ENCODE measurements around the gene ITGAX. TPM values are rescaled to one million over a fixed set of nuclear protein-coding genes. Genes with fewer than 3 reads are reported as not detected.

Gene ITGAX
- polyA plus RNA-seq, 1 of the 3 experiments (the other 2 are of a cell fraction): 0.66 TPM

DNA sequence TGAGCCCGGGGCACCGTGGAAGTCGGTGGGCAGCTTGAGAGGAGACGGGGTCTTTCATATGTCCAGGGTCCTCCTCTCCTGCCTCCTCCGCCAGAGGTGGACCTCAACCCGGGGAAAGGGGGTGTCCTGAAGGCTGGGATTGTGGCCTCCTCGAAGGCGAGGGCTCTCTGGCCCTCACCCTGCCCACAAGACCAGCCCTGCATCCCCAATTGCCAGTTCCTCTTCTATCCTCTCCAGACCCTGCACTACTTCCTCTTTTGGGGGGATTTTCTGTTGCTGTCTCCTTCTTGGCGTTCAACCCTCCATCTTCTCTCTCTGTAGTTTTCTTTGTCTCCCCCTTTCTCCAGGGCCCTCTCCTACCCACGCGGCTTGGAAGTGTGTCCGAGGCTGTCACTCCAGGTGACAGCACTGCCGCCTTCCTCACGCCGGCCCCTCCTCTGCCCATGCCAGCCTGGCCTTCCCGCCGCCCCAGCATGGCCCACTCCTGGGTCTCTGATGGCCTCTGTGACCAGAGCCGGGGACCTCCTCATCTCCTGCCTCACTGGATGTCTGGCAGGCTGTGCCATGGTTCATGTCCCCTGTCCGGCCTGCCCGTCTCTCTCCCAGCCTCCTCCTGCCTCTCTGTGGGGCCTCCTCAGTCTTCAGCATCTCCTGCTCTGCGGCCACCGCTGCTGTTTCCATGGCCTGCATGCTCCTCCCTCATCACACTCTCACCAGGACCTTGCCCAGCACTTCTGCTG is 2.4 kb upstream of the ITGAX start:
- Histone ChIP-seq H3K9ac (no peak overlapping the region), H3K9me3 (no peaks in the 10 kb centered on the region), H2AFZ (ENCODE audit: low read depth) (no peak overlapping the region), H3K9me2 (no peaks in the 10 kb centered on the region), H3K36me3 (replicated peaks in 1 of 2; ENCODE audit: control insufficient read depth in 1 of 2, insufficient read depth in 2 of 2, low read length in 1 of 2) (no peaks in the 10 kb centered on the region), H3K79me2 (ENCODE audit: insufficient read depth) (no peaks in the 10 kb centered on the region), H4K20me1 (ENCODE audit: insufficient read depth) (no peaks in the 10 kb centered on the region), H3F3A (replicated peaks; ENCODE audit: insufficient read depth) (no peaks in the 10 kb centered on the region), H3K27me3 (ENCODE audit: insufficient read depth) (peaks cover 14% of the 10 kb centered on the region; the same call in 1 of the 2 replicates), H3K4me2 (peak overlapping the region; percentile 46; the same call in 1 of the 2 replicates), H3K4me3 (ENCODE audit: low read depth in 2 of 2, low read length in 1 of 2) (no peak overlapping the region), H3K27ac (ENCODE audit: low read depth in 2 of 2, low read length in 1 of 2) (no peak overlapping the region), H3K4me1 (ENCODE audit: control insufficient read depth in 1 of 2, insufficient read depth in 2 of 2, low read depth in 1 of 2, low read length in 1 of 2) (no peaks in the 10 kb centered on the region)
- TF ChIP-seq NFIC (IDR thresholded peaks at IDR 0.05; ENCODE audit: borderline replicate concordance) (no peak), RAD21 (IDR thresholded peaks at IDR 0.05; ENCODE audit: low read length) (no peak), RCOR1 (IDR thresholded peaks at IDR 0.05; ENCODE audit: low read length) (no peak)
- DNase-seq: no peak
- 42% methylated on average over 19 of the region's 22 CpGs for WGBS (ENCODE audit: low lambda C conversion rate)
- ChIA-PET CTCF (no interaction called here), POLR2A (no interaction called here)

GRCh38 chr16:31355431-31356100 is 590 bp downstream of the ITGAX start:
- DNase-seq: no peak
- H3K4me1 ChIP-seq (ENCODE audit: control insufficient read depth in 1 of 2, insufficient read depth in 2 of 2, low read depth in 1 of 2, low read length in 1 of 2): no peaks in the 10 kb centered on the region
- no peaks in the 10 kb centered on the region for H3F3A ChIP-seq (replicated peaks; ENCODE audit: insufficient read depth)
- TF ChIP-seq RAD21 (IDR thresholded peaks at IDR 0.05; ENCODE audit: low read length): no peak
- TF ChIP-seq NFIC (IDR thresholded peaks at IDR 0.05; ENCODE audit: borderline replicate concordance): no peak
- TF ChIP-seq TEAD4 (IDR thresholded peaks at IDR 0.05; ENCODE audit: borderline replicate concordance, insufficient read depth): no peak
- TF ChIP-seq, protein P1, sequence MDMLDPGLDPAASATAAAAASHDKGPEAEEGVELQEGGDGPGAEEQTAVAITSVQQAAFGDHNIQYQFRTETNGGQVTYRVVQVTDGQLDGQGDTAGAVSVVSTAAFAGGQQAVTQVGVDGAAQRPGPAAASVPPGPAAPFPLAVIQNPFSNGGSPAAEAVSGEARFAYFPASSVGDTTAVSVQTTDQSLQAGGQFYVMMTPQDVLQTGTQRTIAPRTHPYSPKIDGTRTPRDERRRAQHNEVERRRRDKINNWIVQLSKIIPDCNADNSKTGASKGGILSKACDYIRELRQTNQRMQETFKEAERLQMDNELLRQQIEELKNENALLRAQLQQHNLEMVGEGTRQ (IDR thresholded peaks at IDR 0.05; ENCODE audit: borderline replicate concordance, low read depth, low read length): no peak
- TF ChIP-seq, protein P2, sequence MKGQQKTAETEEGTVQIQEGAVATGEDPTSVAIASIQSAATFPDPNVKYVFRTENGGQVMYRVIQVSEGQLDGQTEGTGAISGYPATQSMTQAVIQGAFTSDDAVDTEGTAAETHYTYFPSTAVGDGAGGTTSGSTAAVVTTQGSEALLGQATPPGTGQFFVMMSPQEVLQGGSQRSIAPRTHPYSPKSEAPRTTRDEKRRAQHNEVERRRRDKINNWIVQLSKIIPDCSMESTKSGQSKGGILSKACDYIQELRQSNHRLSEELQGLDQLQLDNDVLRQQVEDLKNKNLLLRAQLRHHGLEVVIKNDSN (IDR thresholded peaks at IDR 0.05; ENCODE audit: borderline replicate concordance, low read depth): no peak
- no peak for TF ChIP-seq FOXJ3 (CRISPR knock-in tag; IDR thresholded peaks at IDR 0.05)
- TF ChIP-seq NRF1 (IDR thresholded peaks at IDR 0.05; ENCODE audit: low read depth, low read length): no peak
- TF ChIP-seq, protein P3, sequence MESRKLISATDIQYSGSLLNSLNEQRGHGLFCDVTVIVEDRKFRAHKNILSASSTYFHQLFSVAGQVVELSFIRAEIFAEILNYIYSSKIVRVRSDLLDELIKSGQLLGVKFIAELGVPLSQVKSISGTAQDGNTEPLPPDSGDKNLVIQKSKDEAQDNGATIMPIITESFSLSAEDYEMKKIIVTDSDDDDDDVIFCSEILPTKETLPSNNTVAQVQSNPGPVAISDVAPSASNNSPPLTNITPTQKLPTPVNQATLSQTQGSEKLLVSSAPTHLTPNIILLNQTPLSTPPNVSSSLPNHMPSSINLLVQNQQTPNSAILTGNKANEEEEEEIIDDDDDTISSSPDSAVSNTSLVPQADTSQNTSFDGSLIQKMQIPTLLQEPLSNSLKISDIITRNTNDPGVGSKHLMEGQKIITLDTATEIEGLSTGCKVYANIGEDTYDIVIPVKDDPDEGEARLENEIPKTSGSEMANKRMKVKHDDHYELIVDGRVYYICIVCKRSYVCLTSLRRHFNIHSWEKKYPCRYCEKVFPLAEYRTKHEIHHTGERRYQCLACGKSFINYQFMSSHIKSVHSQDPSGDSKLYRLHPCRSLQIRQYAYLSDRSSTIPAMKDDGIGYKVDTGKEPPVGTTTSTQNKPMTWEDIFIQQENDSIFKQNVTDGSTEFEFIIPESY (IDR thresholded peaks at IDR 0.05; ENCODE audit: borderline replicate concordance, low read depth): no peak
- TF ChIP-seq JUND (IDR thresholded peaks at IDR 0.05): no peak
- H3K4me2 ChIP-seq: no peak overlapping the region
- H3K36me3 ChIP-seq (replicated peaks in 1 of 2; ENCODE audit: control insufficient read depth in 1 of 2, insufficient read depth in 2 of 2, low read length in 1 of 2): no peaks in the 10 kb centered on the region
- no peaks in the 10 kb centered on the region for H3K79me2 ChIP-seq (ENCODE audit: insufficient read depth)
- H2AFZ ChIP-seq (ENCODE audit: low read depth): no peak overlapping the region
- peaks cover 24% of the 10 kb centered on the region for H3K27me3 ChIP-seq (ENCODE audit: insufficient read depth)
- CTCF ChIA-PET: no interaction called here
- no peaks in the 10 kb centered on the region for H3K9me2 ChIP-seq
- 32% methylated on average over 14 of the region's 14 CpGs for WGBS (ENCODE audit: low lambda C conversion rate)
- H3K4me3 ChIP-seq (ENCODE audit: low read depth in 2 of 2, low read length in 1 of 2): no peak overlapping the region
- H3K27ac ChIP-seq (ENCODE audit: low read depth in 2 of 2, low read length in 1 of 2): no peak overlapping the region
- POLR2A ChIA-PET: no interaction called here
- no peaks in the 10 kb centered on the region for H4K20me1 ChIP-seq (ENCODE audit: insufficient read depth)
- no peaks in the 10 kb centered on the region for H3K9me3 ChIP-seq
- H3K9ac ChIP-seq: no peak overlapping the region

All from SK-N-SH (cell line).